Measurements from ENCODE around the gene TSC22D3.
"Not testable (repeated sequence)": the region's sequence is repeated elsewhere in the genome, so short reads cannot be mapped to it uniquely, and the experiment has no call there.

- not testable (repeated sequence) for TF ChIP-seq CTCF (IDR thresholded peaks at IDR 0.05); ZFX (IDR thresholded peaks at IDR 0.05; ENCODE audit: borderline replicate concordance)
These were observed 106.9 kb downstream of the TSC22D3 start for GRCh38 chrX:107668710-107669109.
